PFSK-1 (cell line): Measurements from ENCODE around the gene GPR161.

Experiments
- POLR2AphosphoS5 ChIP-seq: IDR thresholded peaks from 2 replicates; pipeline ENCODE4 v1.6.1; 2012; ENCODE audit warnings: low read depth, mild to moderate bottlenecking, control low read depth, low read length, moderate library complexity
- SIN3A ChIP-seq: IDR thresholded peaks from 2 replicates; pipeline ENCODE4 v1.6.1; 2012; ENCODE audit warnings: mild to moderate bottlenecking, low read length, moderate library complexity, borderline replicate concordance; ENCODE audit not compliant: insufficient read depth
- TAF1 ChIP-seq: IDR thresholded peaks from 2 replicates; pipeline ENCODE4 v1.6.1; 2012; ENCODE audit warnings: low read length, control low read depth, borderline replicate concordance; ENCODE audit not compliant: insufficient read depth
- TF ChIP-seq, protein P1 (sequence below), 2 experiments: IDR thresholded peaks; 2 replicates each; pipeline versions ENCODE4 v1.6.1 to v1.8.0; 2011 to 2012; ENCODE audit warnings: low read depth in 2 of 2, low read length in 2 of 2, control low read depth in 1 of 2, inconsistent platforms in 1 of 2, mild to moderate bottlenecking in 1 of 2, moderate library complexity in 1 of 2; ENCODE audit not compliant: insufficient read depth in 1 of 2

- TF ChIP-seq TAF1 (no peak), POLR2AphosphoS5 (no peak), SIN3A (no peak)
- TF ChIP-seq, protein P1, sequence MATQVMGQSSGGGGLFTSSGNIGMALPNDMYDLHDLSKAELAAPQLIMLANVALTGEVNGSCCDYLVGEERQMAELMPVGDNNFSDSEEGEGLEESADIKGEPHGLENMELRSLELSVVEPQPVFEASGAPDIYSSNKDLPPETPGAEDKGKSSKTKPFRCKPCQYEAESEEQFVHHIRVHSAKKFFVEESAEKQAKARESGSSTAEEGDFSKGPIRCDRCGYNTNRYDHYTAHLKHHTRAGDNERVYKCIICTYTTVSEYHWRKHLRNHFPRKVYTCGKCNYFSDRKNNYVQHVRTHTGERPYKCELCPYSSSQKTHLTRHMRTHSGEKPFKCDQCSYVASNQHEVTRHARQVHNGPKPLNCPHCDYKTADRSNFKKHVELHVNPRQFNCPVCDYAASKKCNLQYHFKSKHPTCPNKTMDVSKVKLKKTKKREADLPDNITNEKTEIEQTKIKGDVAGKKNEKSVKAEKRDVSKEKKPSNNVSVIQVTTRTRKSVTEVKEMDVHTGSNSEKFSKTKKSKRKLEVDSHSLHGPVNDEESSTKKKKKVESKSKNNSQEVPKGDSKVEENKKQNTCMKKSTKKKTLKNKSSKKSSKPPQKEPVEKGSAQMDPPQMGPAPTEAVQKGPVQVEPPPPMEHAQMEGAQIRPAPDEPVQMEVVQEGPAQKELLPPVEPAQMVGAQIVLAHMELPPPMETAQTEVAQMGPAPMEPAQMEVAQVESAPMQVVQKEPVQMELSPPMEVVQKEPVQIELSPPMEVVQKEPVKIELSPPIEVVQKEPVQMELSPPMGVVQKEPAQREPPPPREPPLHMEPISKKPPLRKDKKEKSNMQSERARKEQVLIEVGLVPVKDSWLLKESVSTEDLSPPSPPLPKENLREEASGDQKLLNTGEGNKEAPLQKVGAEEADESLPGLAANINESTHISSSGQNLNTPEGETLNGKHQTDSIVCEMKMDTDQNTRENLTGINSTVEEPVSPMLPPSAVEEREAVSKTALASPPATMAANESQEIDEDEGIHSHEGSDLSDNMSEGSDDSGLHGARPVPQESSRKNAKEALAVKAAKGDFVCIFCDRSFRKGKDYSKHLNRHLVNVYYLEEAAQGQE (IDR thresholded peaks at IDR 0.05; ENCODE audit: insufficient read depth in 1 of 2, low read depth in 2 of 2, low read length in 2 of 2): no peak
Observed at GRCh38 chr1:168127503-168127902, 9.2 kb downstream of the GPR161 start.
